PC-9 (cell line): ENCODE results near the gene OAF. TPM values are rescaled to one million over a fixed set of nuclear protein-coding genes. Genes with fewer than 3 reads are reported as not detected.

Experiments
- BruUV-seq: library from RNA; stranded (reverse); fragments of 400-500 nt; replicated peaks from 2 replicates; lab custom pipeline; 2021; lab: Mats Ljungman, UMichigan
- CTCF ChIA-PET: fragments of 300-600 bp; sonication (Branson Sonifier 250); formaldehyde crosslinking; loops from one replicate; lab custom pipeline; 2022; ENCODE audit warnings: antibody characterized with exemption; lab: Charles Lee
- POLR2A ChIA-PET: fragments of 300-600 bp; sonication (Branson Sonifier 250); formaldehyde crosslinking; loops from one replicate; lab custom pipeline; 2022; ENCODE audit warnings: antibody characterized with exemption; ENCODE audit not compliant: unreplicated experiment; lab: Charles Lee
- DNase-seq, 2 experiments: peaks; one replicate each; pipeline versions ENCODE4 v3.0.0 to v3.0.0-alpha.2; 2015 to 2022; ENCODE audit warnings: mixed read lengths in 1 of 2
- H2AFZ ChIP-seq: fragments of 200-600 bp; sonication (generic); 2 replicates; pipeline ENCODE4 v1.8.1; 2017; ENCODE audit warnings: antibody characterized with exemption
- H3F3A ChIP-seq: fragments of 200-600 bp; sonication (generic); 2 replicates; pipeline ENCODE4 v1.8.1; 2017; ENCODE audit warnings: antibody characterized with exemption, mild to moderate bottlenecking, low read depth; ENCODE audit not compliant: insufficient read depth
- H3K27ac ChIP-seq: fragments of 200-600 bp; sonication (generic); 2 replicates; pipeline ENCODE4 v1.6.1; 2016; ENCODE audit warnings: mixed run types
- H3K27me3 ChIP-seq: fragments of 200-600 bp; sonication (generic); 2 replicates; pipeline ENCODE4 v1.6.1; 2016; ENCODE audit warnings: low read depth, mixed run types; ENCODE audit not compliant: insufficient read depth
- H3K36me3 ChIP-seq: fragments of 200-600 bp; sonication (generic); 2 replicates; pipeline ENCODE4 v1.6.1; 2016; ENCODE audit warnings: low read depth, mixed run types
- H3K4me1 ChIP-seq: fragments of 200-600 bp; sonication (generic); replicated peaks from 2 replicates; pipeline ENCODE4 v1.6.1; 2016; ENCODE audit warnings: mixed run types; ENCODE audit not compliant: insufficient read depth
- H3K4me2 ChIP-seq: fragments of 200-600 bp; sonication (generic); 2 replicates; pipeline ENCODE4 v1.6.1; 2017; ENCODE audit warnings: mixed run types
- H3K4me3 ChIP-seq: fragments of 200-600 bp; sonication (generic); 2 replicates; pipeline ENCODE4 v1.6.1; 2016; ENCODE audit warnings: mixed run types
- H3K79me2 ChIP-seq: fragments of 200-600 bp; sonication (generic); 2 replicates; pipeline ENCODE4 v1.6.1; 2017; ENCODE audit warnings: low read depth, mixed run types
- H3K9me2 ChIP-seq: fragments of 200-600 bp; sonication (generic); 2 replicates; pipeline ENCODE4 v1.8.1; 2017; ENCODE audit warnings: mild to moderate bottlenecking; ENCODE audit not compliant: insufficient read depth
- H3K9me3 ChIP-seq: fragments of 200-600 bp; sonication (generic); 2 replicates; pipeline ENCODE4 v1.8.1; 2016; ENCODE audit warnings: low read depth; ENCODE audit not compliant: insufficient read depth
- H4K20me1 ChIP-seq: fragments of 200-600 bp; sonication (generic); 2 replicates; pipeline ENCODE4 v1.8.1; 2017; ENCODE audit not compliant: insufficient read depth
- EZH2 ChIP-seq: fragments of 200-600 bp; sonication (generic); IDR thresholded peaks from 2 replicates; pipeline ENCODE4 v1.8.0; 2017; ENCODE audit warnings: antibody characterized with exemption, low read depth
- intact Hi-C: fragments of 100-400 bp; cut with micrococcal nuclease; formaldehyde crosslinking; loops from one replicate; pipeline ENCODE4 v1.10.0; 2022; ENCODE audit not compliant: unreplicated experiment
- total RNA-seq: library from RNA; stranded (reverse); gene quantifications from 2 replicates; pipeline ENCODE4 v1.2.3, GENCODE V29; 2021
- TF ChIP-seq, protein P1 (sequence below): fragments of 200-600 bp; sonication (generic); conservative IDR thresholded peaks from 2 replicates; pipeline ENCODE4 v1.6.1; 2017; ENCODE audit warnings: mixed run types, antibody characterized with exemption, mild to moderate bottlenecking, moderate library complexity

OAF gene
- total RNA-seq, 1 experiment from 2014 or later = 45.6 TPM

DNA sequence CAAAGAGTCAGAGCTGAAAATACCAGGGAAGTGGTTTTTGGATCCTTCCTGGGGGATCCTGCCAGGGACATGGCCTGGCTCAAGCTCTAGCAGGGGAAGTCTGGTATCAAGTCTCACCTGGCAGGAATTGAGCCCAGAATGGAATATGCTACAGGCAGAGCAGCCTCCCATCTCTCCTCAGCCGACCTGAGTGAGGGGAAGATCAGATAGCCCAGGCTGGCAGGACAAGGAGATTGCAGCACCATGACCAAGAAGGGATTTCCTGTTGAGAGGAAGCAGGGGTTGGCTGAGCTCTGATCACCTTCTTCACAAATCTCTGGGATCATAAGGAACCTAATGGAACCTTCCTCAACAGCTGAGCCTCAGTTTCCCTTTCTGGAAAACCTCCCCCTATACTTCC, 13.0 kb downstream of the OAF start:
- POLR2A ChIA-PET = no interaction called here
- peaks cover 22% of the 10 kb centered on the region; the same call in 1 of the 2 replicates for H3F3A ChIP-seq

DNA sequence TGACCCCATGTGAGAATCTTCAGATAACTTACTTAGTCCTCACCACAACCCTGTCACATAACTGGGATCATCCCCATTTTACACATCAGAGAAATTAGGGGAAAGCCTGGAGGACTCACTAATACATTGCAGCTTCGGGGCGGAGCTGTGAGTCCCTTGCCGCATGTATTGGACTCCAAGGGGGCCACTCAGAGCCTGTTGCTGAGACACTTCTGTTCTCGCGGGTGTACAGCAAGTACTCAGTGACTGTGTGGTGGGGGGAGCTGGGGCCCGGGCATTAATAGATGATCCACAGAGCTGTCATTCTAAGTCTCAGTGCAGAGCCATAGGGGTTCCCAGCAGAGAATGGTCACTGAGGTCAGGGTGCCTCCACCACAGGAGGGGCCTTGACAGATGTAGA, 13.5 kb downstream of the OAF start:
- Histone ChIP-seq H3K4me1 (peaks cover 23% of the 10 kb centered on the region), H3F3A (peaks cover 22% of the 10 kb centered on the region; the same call in 1 of the 2 replicates), H3K4me2 (no peak overlapping the region), H3K9me3 (no peaks in the 10 kb centered on the region), H3K36me3 (0 out of 2 replicates have a peak, but pooled peaks cover 3% of the 10 kb centered on the region), H3K27me3 (no peaks in the 10 kb centered on the region), H3K79me2 (peaks cover 24% of the 10 kb centered on the region), H3K4me3 (no peak overlapping the region), H2AFZ (no peak overlapping the region), H4K20me1 (peaks cover 35% of the 10 kb centered on the region; the same call in 1 of the 2 replicates), H3K27ac (no peak overlapping the region), H3K9me2 (no peaks in the 10 kb centered on the region)
- TF ChIP-seq EZH2 = no peak
- TF ChIP-seq, protein P1, sequence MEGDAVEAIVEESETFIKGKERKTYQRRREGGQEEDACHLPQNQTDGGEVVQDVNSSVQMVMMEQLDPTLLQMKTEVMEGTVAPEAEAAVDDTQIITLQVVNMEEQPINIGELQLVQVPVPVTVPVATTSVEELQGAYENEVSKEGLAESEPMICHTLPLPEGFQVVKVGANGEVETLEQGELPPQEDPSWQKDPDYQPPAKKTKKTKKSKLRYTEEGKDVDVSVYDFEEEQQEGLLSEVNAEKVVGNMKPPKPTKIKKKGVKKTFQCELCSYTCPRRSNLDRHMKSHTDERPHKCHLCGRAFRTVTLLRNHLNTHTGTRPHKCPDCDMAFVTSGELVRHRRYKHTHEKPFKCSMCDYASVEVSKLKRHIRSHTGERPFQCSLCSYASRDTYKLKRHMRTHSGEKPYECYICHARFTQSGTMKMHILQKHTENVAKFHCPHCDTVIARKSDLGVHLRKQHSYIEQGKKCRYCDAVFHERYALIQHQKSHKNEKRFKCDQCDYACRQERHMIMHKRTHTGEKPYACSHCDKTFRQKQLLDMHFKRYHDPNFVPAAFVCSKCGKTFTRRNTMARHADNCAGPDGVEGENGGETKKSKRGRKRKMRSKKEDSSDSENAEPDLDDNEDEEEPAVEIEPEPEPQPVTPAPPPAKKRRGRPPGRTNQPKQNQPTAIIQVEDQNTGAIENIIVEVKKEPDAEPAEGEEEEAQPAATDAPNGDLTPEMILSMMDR = no peak
- intact Hi-C loops = no loop called here
- POLR2A ChIA-PET = no interaction called here
- DNase-seq = no peak
- BruUV-seq = no TSS peak
- CTCF ChIA-PET = no interaction called here

More for the DNA sequence above, 13.0 kb downstream of the OAF start:
- intact Hi-C loops = no loop called here
- H3K4me2 ChIP-seq = no peak overlapping the region
- 0 out of 2 replicates have a peak, but pooled peaks cover 3% of the 10 kb centered on the region for H3K36me3 ChIP-seq
- BruUV-seq = no TSS peak
- H4K20me1 ChIP-seq = peaks cover 37% of the 10 kb centered on the region; the same call in 1 of the 2 replicates
- no peak for DNase-seq
- H2AFZ ChIP-seq = no peak overlapping the region
- TF ChIP-seq, protein P1 = no peak
- TF ChIP-seq EZH2 = no peak
- CTCF ChIA-PET = no interaction called here
- H3K79me2 ChIP-seq = peaks cover 28% of the 10 kb centered on the region
- H3K27ac ChIP-seq = no peak overlapping the region
- no peak overlapping the region for H3K4me3 ChIP-seq
- H3K4me1 ChIP-seq = peaks cover 24% of the 10 kb centered on the region
- no peaks in the 10 kb centered on the region for H3K9me3 ChIP-seq
- no peaks in the 10 kb centered on the region for H3K9me2 ChIP-seq
- no peaks in the 10 kb centered on the region for H3K27me3 ChIP-seq

DNA sequence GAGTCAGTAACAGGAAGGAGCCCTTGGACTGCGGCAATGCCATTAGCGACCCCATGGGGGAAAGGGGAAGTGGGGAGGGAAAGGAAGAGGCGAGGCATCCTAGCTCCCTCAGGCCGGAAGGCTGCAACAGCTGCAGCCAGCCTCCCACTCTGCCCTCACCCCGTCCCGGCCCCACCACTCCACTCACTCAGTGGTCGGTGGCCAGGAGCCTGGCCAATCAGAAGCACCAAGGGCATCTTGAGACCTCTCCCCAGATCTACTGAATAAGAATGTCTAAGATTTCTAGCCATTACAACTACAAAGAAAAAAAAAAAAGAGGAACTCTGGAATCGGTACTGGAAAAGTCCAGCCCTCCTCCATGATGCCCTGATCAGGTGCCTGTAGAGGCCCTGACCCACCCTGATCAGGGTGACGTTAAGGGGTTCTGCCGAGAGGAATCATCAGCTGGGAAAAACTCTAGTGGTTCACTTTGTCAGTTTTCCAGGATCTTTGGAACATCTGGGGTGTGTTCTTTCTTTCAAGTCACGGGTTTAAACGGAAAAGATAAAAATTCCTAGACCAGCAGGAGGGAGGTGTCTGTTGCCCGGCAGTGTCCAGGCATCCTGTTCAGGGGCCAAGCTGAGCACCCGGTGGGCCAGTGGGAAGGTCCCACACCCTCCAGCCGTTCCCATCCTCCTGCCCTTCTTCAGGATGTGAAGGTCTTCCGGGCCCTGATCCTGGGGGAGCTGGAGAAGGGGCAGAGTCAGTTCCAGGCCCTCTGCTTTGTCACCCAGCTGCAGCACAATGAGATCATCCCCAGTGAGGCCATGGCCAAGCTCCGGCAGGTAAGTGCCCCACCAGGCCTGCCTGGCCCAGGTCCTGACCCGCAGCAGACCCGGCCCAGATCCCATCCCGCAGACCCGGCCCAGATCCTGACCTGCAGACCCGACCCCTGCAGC, 14.4 kb downstream of the OAF start:
- H3K9me3 ChIP-seq = no peaks in the 10 kb centered on the region
- peaks cover 15% of the 10 kb centered on the region for H3K4me1 ChIP-seq
- TF ChIP-seq EZH2 = no peak
- TF ChIP-seq, protein P1 = no peak
- intact Hi-C loops = loop anchor here (5.0 kb wide), 3 partner anchors 103 to 743 kb away; no protein-coding TSS in a partner anchor
- no peak overlapping the region for H3K27ac ChIP-seq
- no peaks in the 10 kb centered on the region for H3K9me2 ChIP-seq
- no peaks in the 10 kb centered on the region for H3K27me3 ChIP-seq
- H4K20me1 ChIP-seq = 0 out of 2 replicates have a peak, but pooled peaks cover 28% of the 10 kb centered on the region
- peaks cover 15% of the 10 kb centered on the region; the same call in 1 of the 2 replicates for H3K79me2 ChIP-seq
- no TSS peak for BruUV-seq
- DNase-seq = no peak
- no peak overlapping the region for H3K4me2 ChIP-seq
- no peak overlapping the region for H2AFZ ChIP-seq
- 0 out of 2 replicates have a peak, but pooled peaks cover 3% of the 10 kb centered on the region for H3K36me3 ChIP-seq
- ChIA-PET POLR2A (no interaction called here), CTCF (no interaction called here)
- H3K4me3 ChIP-seq = no peak overlapping the region
- H3F3A ChIP-seq = peaks cover 22% of the 10 kb centered on the region; the same call in 1 of the 2 replicates
